Panc1 (cell line): ENCODE data around the gene SURF2.

Source experiments
- CTCF ChIP-seq: fragments of 450-650 bp; IDR thresholded peaks from 2 replicates; pipeline ENCODE4 v1.5.1; 2017; ENCODE audit warnings: mild to moderate bottlenecking
- REST ChIP-seq, 2 experiments: IDR thresholded peaks; 2 replicates each; pipeline ENCODE4 v1.6.1; 2011 to 2012; ENCODE audit warnings: low read depth in 2 of 2, control low read depth in 1 of 2, low read length in 1 of 2, mild to moderate bottlenecking in 1 of 2, moderate library complexity in 1 of 2; ENCODE audit not compliant: insufficient read depth in 1 of 2
- TCF7L2 ChIP-seq: IDR thresholded peaks from 2 replicates; pipeline ENCODE4 v1.6.1; 2011; ENCODE audit warnings: mild to moderate bottlenecking, low read depth, low read length, inconsistent platforms

- TF ChIP-seq REST (IDR thresholded peaks at IDR 0.05; ENCODE audit: insufficient read depth in 1 of 2, low read depth in 2 of 2, low read length in 1 of 2) (no peak), TCF7L2 (no peak), CTCF (no peak)
Observed at GRCh38 chr9:133369933-133370332, 13.6 kb downstream of the SURF2 start.
